ENCODE measurements around the gene RSBN1. TPM values are rescaled to one million over a fixed set of nuclear protein-coding genes. Genes with fewer than 3 reads are reported as not detected.

The RSBN1 gene
- polyA plus RNA-seq, 1 of the 3 experiments (the other 2 are of a cell fraction): 4.0 TPM

DNA sequence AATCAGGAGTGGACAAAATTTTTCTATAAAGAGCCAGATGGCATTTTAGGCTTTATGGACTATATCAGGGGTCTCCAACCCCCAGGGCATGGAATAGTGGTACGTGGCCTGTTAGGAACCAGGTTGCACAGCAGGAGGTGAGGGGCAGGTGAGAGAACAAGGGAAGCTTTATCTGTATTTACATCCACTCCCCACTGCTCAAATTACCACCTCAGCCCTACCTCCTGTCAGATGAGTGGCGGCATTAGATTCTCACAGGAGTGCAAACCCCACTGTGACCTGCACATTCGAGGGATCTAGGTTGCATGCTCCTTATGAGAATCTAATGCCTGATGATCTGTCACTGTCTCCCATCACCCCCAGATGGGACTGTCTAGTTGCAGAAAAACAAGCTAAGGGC lies 66.9 kb downstream of the RSBN1 start:
- Histone ChIP-seq H3K79me2 (ENCODE audit: insufficient read depth) (peaks cover 34% of the 10 kb centered on the region), H3K9ac (no peak overlapping the region), H2AFZ (ENCODE audit: low read depth) (no peak overlapping the region), H3K36me3 (replicated peaks in 1 of 2; ENCODE audit: control insufficient read depth in 1 of 2, insufficient read depth in 2 of 2, low read length in 1 of 2) (peaks cover 20 to 31% of the 10 kb centered on the region in 2 experiments), H3K9me3 (no peaks in the 10 kb centered on the region), H3K9me2 (no peaks in the 10 kb centered on the region), H3K27me3 (ENCODE audit: insufficient read depth) (no peaks in the 10 kb centered on the region), H3K4me3 (ENCODE audit: low read depth in 2 of 2, low read length in 1 of 2) (no peak overlapping the region), H3K4me1 (ENCODE audit: control insufficient read depth in 1 of 2, insufficient read depth in 2 of 2, low read depth in 1 of 2, low read length in 1 of 2) (peaks cover 8 to 9% of the 10 kb centered on the region in 2 experiments; a peak in 2 of 4 replicates), H3K27ac (ENCODE audit: low read depth in 2 of 2, low read length in 1 of 2) (peak overlapping the region in 1 of 2 experiments; percentile 24; a peak in 2 of 4 replicates), H4K20me1 (ENCODE audit: insufficient read depth) (no peaks in the 10 kb centered on the region), H3F3A (replicated peaks; ENCODE audit: insufficient read depth) (peaks cover 9% of the 10 kb centered on the region), H3K4me2 (no peak overlapping the region)
- 93% methylated on average over 3 of the region's 3 CpGs for WGBS (ENCODE audit: low lambda C conversion rate)
- no peak for DNase-seq
- TF ChIP-seq NRF1 (IDR thresholded peaks at IDR 0.05; ENCODE audit: low read depth, low read length) (no peak), NFIC (IDR thresholded peaks at IDR 0.05; ENCODE audit: borderline replicate concordance) (no peak), POLR2AphosphoS5 (IDR thresholded peaks at IDR 0.05; ENCODE audit: low read depth, low read length) (no peak), PBX3 (IDR thresholded peaks at IDR 0.05) (no peak), EP300 (IDR thresholded peaks at IDR 0.05; ENCODE audit: borderline replicate concordance in 1 of 2, low read depth in 1 of 2, low read length in 1 of 2) (no peak), FOXM1 (IDR thresholded peaks at IDR 0.05; ENCODE audit: low read depth) (no peak), GATA2 (CRISPR knock-in tag; IDR thresholded peaks at IDR 0.05) (no peak), ZBTB33 (IDR thresholded peaks at IDR 0.05; ENCODE audit: borderline replicate concordance, low read depth) (no peak), CHD2 (IDR thresholded peaks at IDR 0.05; ENCODE audit: low read length, partially characterized antibody) (no peak)
- ChIA-PET POLR2A (no interaction called here), CTCF (no interaction called here)

- Histone ChIP-seq H4K20me1 (ENCODE audit: insufficient read depth) (no peaks in the 10 kb centered on the region), H3K4me1 (ENCODE audit: control insufficient read depth in 1 of 2, insufficient read depth in 2 of 2, low read depth in 1 of 2, low read length in 1 of 2) (peaks cover 8 to 9% of the 10 kb centered on the region in 2 experiments; a peak in 2 of 4 replicates), H3K4me2 (no peak overlapping the region), H3K4me3 (ENCODE audit: low read depth in 2 of 2, low read length in 1 of 2) (no peak overlapping the region), H2AFZ (ENCODE audit: low read depth) (no peak overlapping the region), H3K79me2 (ENCODE audit: insufficient read depth) (peaks cover 38% of the 10 kb centered on the region), H3F3A (replicated peaks; ENCODE audit: insufficient read depth) (peaks cover 9% of the 10 kb centered on the region), H3K9me2 (no peaks in the 10 kb centered on the region), H3K9ac (no peak overlapping the region), H3K36me3 (replicated peaks in 1 of 2; ENCODE audit: control insufficient read depth in 1 of 2, insufficient read depth in 2 of 2, low read length in 1 of 2) (peaks cover 17 to 31% of the 10 kb centered on the region in 2 experiments), H3K27ac (ENCODE audit: low read depth in 2 of 2, low read length in 1 of 2) (no peak overlapping the region), H3K9me3 (no peaks in the 10 kb centered on the region), H3K27me3 (ENCODE audit: insufficient read depth) (no peaks in the 10 kb centered on the region)
- DNase-seq: peak; percentile 24
- no peak for TF ChIP-seq YY1 (IDR thresholded peaks at IDR 0.05; ENCODE audit: low read depth)
- ChIA-PET CTCF (interaction anchor here (1.3 to 1.5 kb wide), 2 partner anchors 137 to 671 kb away, joined by 3 read pairs; partner anchors contain the start of gene LRIG2), POLR2A (no interaction called here)
- WGBS (ENCODE audit: low lambda C conversion rate): 92% methylated on average over 1 of the region's 1 CpG
Observed at GRCh38 chr1:113744114-113744513, 68.2 kb downstream of the RSBN1 start.
